ENCODE results near the gene ECE2.

- TF ChIP-seq CTCF (IDR thresholded peaks at IDR 0.05; ENCODE audit: low read depth, low read length, missing input control) (no peak), MAX (IDR thresholded peaks at IDR 0.05) (no peak), EGR1 (IDR thresholded peaks at IDR 0.05; ENCODE audit: low read depth in 2 of 2) (no peak), HNF4A (conservative IDR thresholded peaks at IDR 0.05) (no peak), GABPA (IDR thresholded peaks at IDR 0.05 in 1 of 2, conservative IDR thresholded peaks at IDR 0.05 in 1 of 2) (no peak), TAF1 (conservative IDR thresholded peaks at IDR 0.05) (no peak), ZBTB33 (IDR thresholded peaks at IDR 0.05) (no peak), SP1 (IDR thresholded peaks at IDR 0.05) (no peak)
Measured at GRCh38 chr3:184230081-184230602, 45.7 kb upstream of the ECE2 start.
